Measurements from ENCODE around the gene R3HDM4.

Gene R3HDM4

GRCh38 chr19:941292-942132 lies 28.5 kb upstream of the R3HDM4 start:
- Histone ChIP-seq H3K9me3 (ENCODE audit: insufficient read depth, low read length) (no peaks in the 10 kb centered on the region), H3K27me3 (ENCODE audit: low read length) (no peaks in the 10 kb centered on the region), H3K9me2 (replicated peaks; ENCODE audit: insufficient read depth, low read length) (no peaks in the 10 kb centered on the region), H3F3A (ENCODE audit: insufficient read depth) (no peaks in the 10 kb centered on the region), H3K36me3 (ENCODE audit: low read length) (no peaks in the 10 kb centered on the region), H4K20me1 (ENCODE audit: low read depth, low read length) (no peaks in the 10 kb centered on the region), H3K27ac (ENCODE audit: low read depth, low read length) (no peak overlapping the region), H3K9ac (ENCODE audit: low read length) (no peak overlapping the region), H3K79me2 (ENCODE audit: insufficient read depth, low read length) (no peaks in the 10 kb centered on the region), H3K4me2 (ENCODE audit: low read depth, low read length, poor library complexity, severe bottlenecking) (peak overlapping the region; percentile 20), H3K4me3 (ENCODE audit: insufficient read depth, low read length, poor library complexity, severe bottlenecking) (no peak overlapping the region), H2AFZ (ENCODE audit: low read depth, low read length, severe bottlenecking) (no peak overlapping the region)
- TF ChIP-seq CTCF (IDR thresholded peaks at IDR 0.05; ENCODE audit: insufficient read depth, low read length, poor library complexity, severe bottlenecking) (no peak), EZH2phosphoT487 (conservative IDR thresholded peaks at IDR 0.05; ENCODE audit: low read length) (no peak)

GRCh38 chr19:940591-941291 lies 27.7 kb upstream of the R3HDM4 start:
- no peak overlapping the region for H2AFZ ChIP-seq (ENCODE audit: low read depth, low read length, severe bottlenecking)
- H4K20me1 ChIP-seq (ENCODE audit: low read depth, low read length), result no peaks in the 10 kb centered on the region
- no peaks in the 10 kb centered on the region for H3K79me2 ChIP-seq (ENCODE audit: insufficient read depth, low read length)

GRCh38 chr19:939922-940321 lies 26.9 kb upstream of the R3HDM4 start:
- H3F3A ChIP-seq (ENCODE audit: insufficient read depth), result no peaks in the 10 kb centered on the region
- no peak overlapping the region for H3K4me2 ChIP-seq (ENCODE audit: low read depth, low read length, poor library complexity, severe bottlenecking)
- no peak overlapping the region for H2AFZ ChIP-seq (ENCODE audit: low read depth, low read length, severe bottlenecking)
- H3K4me3 ChIP-seq (ENCODE audit: insufficient read depth, low read length, poor library complexity, severe bottlenecking), result no peak overlapping the region
- no peaks in the 10 kb centered on the region for H3K79me2 ChIP-seq (ENCODE audit: insufficient read depth, low read length)
- TF ChIP-seq EZH2phosphoT487 (conservative IDR thresholded peaks at IDR 0.05; ENCODE audit: low read length) (no peak), CTCF (IDR thresholded peaks at IDR 0.05; ENCODE audit: insufficient read depth, low read length, poor library complexity, severe bottlenecking) (no peak)
- H3K36me3 ChIP-seq (ENCODE audit: low read length), result no peaks in the 10 kb centered on the region
- H3K9me3 ChIP-seq (ENCODE audit: insufficient read depth, low read length), result no peaks in the 10 kb centered on the region
- no peak overlapping the region for H3K9ac ChIP-seq (ENCODE audit: low read length)
- no peaks in the 10 kb centered on the region for H3K9me2 ChIP-seq (replicated peaks; ENCODE audit: insufficient read depth, low read length)
- no peak overlapping the region for H3K27ac ChIP-seq (ENCODE audit: low read depth, low read length)
- H3K27me3 ChIP-seq (ENCODE audit: low read length), result no peaks in the 10 kb centered on the region
- H4K20me1 ChIP-seq (ENCODE audit: low read depth, low read length), result no peaks in the 10 kb centered on the region

More at GRCh38 chr19:940591-941291, 27.7 kb upstream of the R3HDM4 start:
- no peaks in the 10 kb centered on the region for H3F3A ChIP-seq (ENCODE audit: insufficient read depth)
- TF ChIP-seq EZH2phosphoT487 (conservative IDR thresholded peaks at IDR 0.05; ENCODE audit: low read length), result no peak
- TF ChIP-seq CTCF (IDR thresholded peaks at IDR 0.05; ENCODE audit: insufficient read depth, low read length, poor library complexity, severe bottlenecking), result no peak
- no peaks in the 10 kb centered on the region for H3K36me3 ChIP-seq (ENCODE audit: low read length)
- H3K27me3 ChIP-seq (ENCODE audit: low read length), result no peaks in the 10 kb centered on the region
- H3K9ac ChIP-seq (ENCODE audit: low read length), result no peak overlapping the region
- H3K27ac ChIP-seq (ENCODE audit: low read depth, low read length), result no peak overlapping the region
- H3K9me3 ChIP-seq (ENCODE audit: insufficient read depth, low read length), result no peaks in the 10 kb centered on the region
- peak overlapping the region; percentile 20 for H3K4me2 ChIP-seq (ENCODE audit: low read depth, low read length, poor library complexity, severe bottlenecking)
- H3K4me3 ChIP-seq (ENCODE audit: insufficient read depth, low read length, poor library complexity, severe bottlenecking), result no peak overlapping the region
- H3K9me2 ChIP-seq (replicated peaks; ENCODE audit: insufficient read depth, low read length), result no peaks in the 10 kb centered on the region
